HCT116 (cell line): Measurements from ENCODE around the gene DLEC1.

Experiments used
- CTCF ChIP-seq, 3 experiments: fragments of 200-600 bp in 1 of 3; sonication (generic) in 1 of 3; IDR thresholded peaks in 2 of 3; conservative IDR thresholded peaks in 1 of 3; 2 replicates each; pipeline ENCODE4 v1.5.1; 2012 to 2017; ENCODE audit warnings: low read depth in 2 of 3, low read length in 2 of 3, antibody characterized with exemption in 1 of 3, borderline replicate concordance in 1 of 3, control low read depth in 1 of 3, mild to moderate bottlenecking in 1 of 3, mixed read lengths in 1 of 3, mixed run types in 1 of 3, moderate library complexity in 1 of 3; ENCODE audit not compliant: insufficient read depth in 1 of 3
- FOSL1 ChIP-seq: IDR thresholded peaks from 2 replicates; pipeline ENCODE4 v1.6.1; 2012; ENCODE audit warnings: low read depth
- ZBTB33 ChIP-seq: IDR thresholded peaks from 2 replicates; pipeline ENCODE4 v1.6.1; 2011; ENCODE audit warnings: mild to moderate bottlenecking, low read length, moderate library complexity; ENCODE audit not compliant: insufficient replicate concordance; ENCODE audit errors: extremely low read depth

- TF ChIP-seq CTCF (IDR thresholded peaks at IDR 0.05 in 2 of 3, conservative IDR thresholded peaks at IDR 0.05 in 1 of 3; ENCODE audit: borderline replicate concordance in 1 of 3, insufficient read depth in 1 of 3, low read depth in 2 of 3, low read length in 2 of 3) = no peak
- TF ChIP-seq FOSL1 = no peak
- no peak for TF ChIP-seq ZBTB33
These were observed 73.4 kb downstream of the DLEC1 start for GRCh38 chr3:38112378-38112761.
